Measurements from ENCODE around the gene ANKS1A. TPM values are rescaled to one million over a fixed set of nuclear protein-coding genes. Genes with fewer than 3 reads are reported as not detected.
A peak's percentile ranks its signal among the peaks of the same experiment; 100 is the strongest.

Gene ANKS1A
- total RNA-seq, 1 donor from 2014 or later = 33.5 TPM

DNA sequence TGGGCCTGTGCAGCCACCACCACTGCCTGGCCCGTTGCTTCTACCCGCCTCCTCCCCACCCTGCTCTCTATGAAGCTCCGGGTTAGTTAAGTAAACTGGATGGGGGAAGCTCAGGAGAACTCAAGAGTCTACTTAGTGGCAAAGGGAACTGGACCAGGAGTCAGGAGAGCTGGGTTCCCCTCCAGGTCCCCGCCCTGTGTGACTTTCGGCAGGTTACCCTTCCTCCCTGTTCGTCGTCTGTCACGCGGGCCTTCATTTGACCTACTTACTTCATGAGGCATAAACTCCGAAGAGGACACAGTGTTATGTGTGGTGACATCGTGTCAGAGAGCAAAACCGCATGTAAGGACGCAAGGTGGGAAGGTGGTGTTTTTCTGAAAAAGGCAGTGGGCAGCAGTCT, 176.8 kb downstream of the ANKS1A start:
- no peaks in the 10 kb centered on the region for H3K27me3 ChIP-seq (ENCODE audit: low read depth)
- no peak overlapping the region for H3K4me3 ChIP-seq
- H3K9me3 ChIP-seq (replicated peaks) = no peaks in the 10 kb centered on the region
- TF ChIP-seq, protein P1, sequence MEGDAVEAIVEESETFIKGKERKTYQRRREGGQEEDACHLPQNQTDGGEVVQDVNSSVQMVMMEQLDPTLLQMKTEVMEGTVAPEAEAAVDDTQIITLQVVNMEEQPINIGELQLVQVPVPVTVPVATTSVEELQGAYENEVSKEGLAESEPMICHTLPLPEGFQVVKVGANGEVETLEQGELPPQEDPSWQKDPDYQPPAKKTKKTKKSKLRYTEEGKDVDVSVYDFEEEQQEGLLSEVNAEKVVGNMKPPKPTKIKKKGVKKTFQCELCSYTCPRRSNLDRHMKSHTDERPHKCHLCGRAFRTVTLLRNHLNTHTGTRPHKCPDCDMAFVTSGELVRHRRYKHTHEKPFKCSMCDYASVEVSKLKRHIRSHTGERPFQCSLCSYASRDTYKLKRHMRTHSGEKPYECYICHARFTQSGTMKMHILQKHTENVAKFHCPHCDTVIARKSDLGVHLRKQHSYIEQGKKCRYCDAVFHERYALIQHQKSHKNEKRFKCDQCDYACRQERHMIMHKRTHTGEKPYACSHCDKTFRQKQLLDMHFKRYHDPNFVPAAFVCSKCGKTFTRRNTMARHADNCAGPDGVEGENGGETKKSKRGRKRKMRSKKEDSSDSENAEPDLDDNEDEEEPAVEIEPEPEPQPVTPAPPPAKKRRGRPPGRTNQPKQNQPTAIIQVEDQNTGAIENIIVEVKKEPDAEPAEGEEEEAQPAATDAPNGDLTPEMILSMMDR (IDR thresholded peaks at IDR 0.05; ENCODE audit: borderline replicate concordance) = no peak
- DNase-seq = no peak
- peaks cover 56% of the 10 kb centered on the region for H3K36me3 ChIP-seq
- peaks cover 60% of the 10 kb centered on the region for H3K4me1 ChIP-seq
- intact Hi-C loops (cut with micrococcal nuclease) = no loop called here
- H3K27ac ChIP-seq (replicated peaks) = peak overlapping the region; percentile 72

DNA sequence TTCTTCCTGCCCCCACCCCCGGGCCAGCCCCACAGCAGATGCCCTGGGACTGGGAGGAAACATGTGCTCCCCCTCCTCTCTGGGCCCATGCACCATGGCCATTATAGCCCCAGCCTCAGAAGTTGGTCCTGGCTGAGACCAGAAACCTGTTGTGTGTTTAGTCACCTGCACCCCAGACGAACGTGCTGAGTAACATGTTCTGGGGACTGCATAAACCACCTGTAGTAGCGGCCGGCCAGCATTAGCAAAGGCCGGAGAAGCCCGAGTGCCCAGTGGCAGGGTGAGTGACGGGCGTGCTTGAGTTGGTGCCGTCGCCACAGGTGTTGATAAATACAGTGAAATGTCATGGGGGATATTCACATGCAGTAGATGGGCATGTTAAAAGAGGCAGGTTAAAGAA, 178.2 kb downstream of the ANKS1A start:
- Histone ChIP-seq H3K36me3 (peaks cover 55% of the 10 kb centered on the region), H3K4me3 (no peak overlapping the region), H3K27me3 (ENCODE audit: low read depth) (no peaks in the 10 kb centered on the region), H3K9me3 (replicated peaks) (no peaks in the 10 kb centered on the region), H3K27ac (replicated peaks) (no peak overlapping the region), H3K4me1 (peaks cover 51% of the 10 kb centered on the region)
- TF ChIP-seq, protein P1 (IDR thresholded peaks at IDR 0.05; ENCODE audit: borderline replicate concordance) = no peak
- intact Hi-C loops (cut with micrococcal nuclease) = no loop called here
- DNase-seq = no peak

DNA sequence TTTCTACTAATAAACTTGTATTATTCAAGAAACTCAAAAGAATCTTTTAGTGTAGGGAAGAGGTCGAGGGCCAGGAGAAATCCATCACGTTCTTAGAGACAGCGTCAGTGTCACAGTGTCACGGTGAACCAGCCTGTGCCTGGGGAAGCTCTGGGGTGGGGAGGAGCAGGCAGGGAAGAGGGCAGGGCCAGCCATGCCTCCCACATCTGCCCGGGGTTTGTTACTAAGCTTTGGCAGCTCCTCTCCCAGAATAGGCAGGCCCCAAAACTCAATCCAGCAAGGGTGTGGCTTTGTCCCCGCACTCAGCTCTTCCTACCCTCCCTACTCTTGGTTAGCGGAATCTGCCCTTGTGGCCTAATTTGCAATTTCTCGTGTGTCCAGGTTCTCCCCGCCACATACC, 179.2 kb downstream of the ANKS1A start:
- TF ChIP-seq, protein P1 (IDR thresholded peaks at IDR 0.05; ENCODE audit: borderline replicate concordance) = no peak
- H3K9me3 ChIP-seq (replicated peaks) = no peaks in the 10 kb centered on the region
- peaks cover 57% of the 10 kb centered on the region for H3K36me3 ChIP-seq
- intact Hi-C loops (cut with micrococcal nuclease) = no loop called here
- peaks cover 43% of the 10 kb centered on the region for H3K4me1 ChIP-seq
- H3K27me3 ChIP-seq (ENCODE audit: low read depth) = no peaks in the 10 kb centered on the region
- no peak for DNase-seq
- no peak overlapping the region for H3K4me3 ChIP-seq
- peak overlapping the region; percentile 54 for H3K27ac ChIP-seq (replicated peaks)

DNA sequence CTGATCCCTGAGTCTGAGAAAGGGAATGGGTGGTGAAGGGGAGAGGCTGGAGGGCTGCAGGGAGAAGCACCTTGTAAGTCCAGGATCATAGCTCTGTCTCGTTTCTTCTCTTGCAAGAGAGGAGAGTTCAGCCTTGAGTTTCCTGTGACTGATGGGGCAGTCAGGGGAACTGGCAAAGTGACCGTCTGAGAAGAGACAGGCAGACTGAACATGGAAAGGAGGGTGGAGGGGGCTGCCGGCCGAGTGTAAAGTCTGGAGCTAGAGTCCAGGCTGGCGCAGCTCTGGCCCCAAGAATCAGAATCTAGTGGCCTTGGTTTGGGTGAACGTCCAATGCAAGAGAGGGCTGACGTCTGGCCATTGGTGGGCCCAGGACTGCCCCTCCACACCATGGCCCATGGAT, 179.6 kb downstream of the ANKS1A start:
- Histone ChIP-seq H3K27ac (replicated peaks) (peak overlapping the region; percentile 54), H3K36me3 (peaks cover 59% of the 10 kb centered on the region), H3K4me3 (no peak overlapping the region), H3K27me3 (ENCODE audit: low read depth) (no peaks in the 10 kb centered on the region), H3K4me1 (peaks cover 41% of the 10 kb centered on the region), H3K9me3 (replicated peaks) (no peaks in the 10 kb centered on the region)
- no peak for DNase-seq
- TF ChIP-seq, protein P1 (IDR thresholded peaks at IDR 0.05; ENCODE audit: borderline replicate concordance) = no peak
- intact Hi-C loops (cut with micrococcal nuclease) = no loop called here

DNA sequence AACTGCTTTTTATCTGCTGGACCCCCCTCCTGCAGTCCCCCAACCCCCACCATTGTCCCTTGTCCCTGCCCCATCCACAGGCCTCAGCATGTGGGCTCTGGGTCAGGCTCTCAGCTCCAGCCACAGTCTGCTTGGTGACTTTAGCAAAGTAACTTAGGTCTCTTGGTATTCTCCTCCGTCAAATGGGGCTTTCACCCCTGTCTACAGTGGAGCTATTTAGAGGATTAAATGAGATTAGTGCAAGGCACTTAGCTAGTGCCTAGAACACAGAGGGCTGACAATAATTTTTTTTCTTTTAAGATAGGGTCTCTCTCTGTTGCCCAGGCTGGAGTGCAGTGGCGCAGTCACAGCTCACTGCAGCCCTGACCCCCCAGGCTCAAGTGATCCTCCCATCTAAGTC, 180.2 kb downstream of the ANKS1A start:
- peaks cover 61% of the 10 kb centered on the region for H3K36me3 ChIP-seq
- no peak overlapping the region for H3K4me3 ChIP-seq
- no peak overlapping the region for H3K27ac ChIP-seq (replicated peaks)
- no peaks in the 10 kb centered on the region for H3K27me3 ChIP-seq (ENCODE audit: low read depth)
- TF ChIP-seq, protein P1 (IDR thresholded peaks at IDR 0.05; ENCODE audit: borderline replicate concordance) = no peak
- no peak for DNase-seq
- intact Hi-C loops (cut with micrococcal nuclease) = no loop called here
- H3K9me3 ChIP-seq (replicated peaks) = no peaks in the 10 kb centered on the region
- H3K4me1 ChIP-seq = peaks cover 34% of the 10 kb centered on the region

DNA sequence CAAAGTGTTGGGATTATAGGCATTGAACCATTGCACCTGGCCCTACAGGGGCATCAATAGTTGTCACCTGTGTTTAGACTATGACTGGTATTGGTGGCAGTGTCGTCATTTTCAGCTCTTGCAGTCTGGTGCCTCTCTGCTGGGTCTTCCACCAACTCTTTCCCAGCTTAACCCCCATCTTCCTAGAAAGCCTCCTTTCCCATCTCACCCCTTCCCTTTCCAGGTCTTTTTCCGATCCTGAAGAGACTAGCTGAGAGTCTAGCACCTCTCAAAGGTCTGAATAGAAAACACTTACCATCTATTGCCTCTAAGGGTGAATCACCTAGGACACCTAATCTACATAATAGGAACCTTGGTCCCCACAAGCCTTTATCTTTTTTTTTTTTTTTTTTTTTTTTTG, 181.1 kb downstream of the ANKS1A start:
- DNase-seq = no peak
- Histone ChIP-seq H3K4me1 (peaks cover 26% of the 10 kb centered on the region), H3K36me3 (peaks cover 69% of the 10 kb centered on the region), H3K4me3 (no peak overlapping the region), H3K27ac (replicated peaks) (no peak overlapping the region), H3K9me3 (replicated peaks) (no peaks in the 10 kb centered on the region), H3K27me3 (ENCODE audit: low read depth) (no peaks in the 10 kb centered on the region)
- intact Hi-C loops (cut with micrococcal nuclease) = no loop called here
- TF ChIP-seq, protein P1 (IDR thresholded peaks at IDR 0.05; ENCODE audit: borderline replicate concordance) = no peak
